ENCODE data around the gene TRIM37.
A peak's percentile ranks its signal among the peaks of the same experiment; 100 is the strongest.
"Not testable (repeated sequence)": the region's sequence is repeated elsewhere in the genome, so short reads cannot be mapped to it uniquely, and the experiment has no call there.

The TRIM37 gene

GRCh38 chr17:59111539-59111938 lies 4.9 kb upstream of the TRIM37 start:
- DNase-seq = no peak

- no peak for DNase-seq
Measured at GRCh38 chr17:59110973-59111372, 4.3 kb upstream of the TRIM37 start.

- DNase-seq = no peak
Measured at GRCh38 chr17:59108400-59109102, 1.9 kb upstream of the TRIM37 start.

- no peak for DNase-seq
Measured at GRCh38 chr17:59107306-59107670, 608 bp upstream of the TRIM37 start.

GRCh38 chr17:59105852-59106462 lies 723 bp downstream of the TRIM37 start:
- DNase-seq = peak; percentile 32

GRCh38 chr17:59101178-59101577 lies 5.5 kb downstream of the TRIM37 start:
- no peak for DNase-seq

GRCh38 chr17:59097876-59098275 lies 8.8 kb downstream of the TRIM37 start:
- DNase-seq = no peak

- no peak for DNase-seq
Measured at GRCh38 chr17:59094861-59095530, 11.7 kb downstream of the TRIM37 start.

GRCh38 chr17:59093702-59094231 lies 12.9 kb downstream of the TRIM37 start:
- no peak for DNase-seq

- DNase-seq = no peak
Measured at GRCh38 chr17:59093145-59093701, 13.5 kb downstream of the TRIM37 start.

GRCh38 chr17:59090593-59090992 lies 16.1 kb downstream of the TRIM37 start:
- DNase-seq = not testable (repeated sequence)

- no peak for DNase-seq
Measured at GRCh38 chr17:59084154-59084553, 22.5 kb downstream of the TRIM37 start.

- no peak for DNase-seq
Measured at GRCh38 chr17:59074494-59074893, 32.2 kb downstream of the TRIM37 start.

- DNase-seq = no peak
Measured at GRCh38 chr17:59073972-59074371, 32.7 kb downstream of the TRIM37 start.

- no peak for DNase-seq
Measured at GRCh38 chr17:59069856-59070255, 36.8 kb downstream of the TRIM37 start.

GRCh38 chr17:59067756-59068155 lies 38.9 kb downstream of the TRIM37 start:
- no peak for DNase-seq

- DNase-seq = no peak
Measured at GRCh38 chr17:59067340-59067739, 39.3 kb downstream of the TRIM37 start.

GRCh38 chr17:59062509-59062908 lies 44.2 kb downstream of the TRIM37 start:
- no peak for DNase-seq

- no peak for DNase-seq
Measured at GRCh38 chr17:59056857-59057256, 49.8 kb downstream of the TRIM37 start.

GRCh38 chr17:59049798-59050197 lies 56.9 kb downstream of the TRIM37 start:
- no peak for DNase-seq

- DNase-seq = no peak
Measured at GRCh38 chr17:59047616-59048015, 59.1 kb downstream of the TRIM37 start.

- no peak for DNase-seq
Measured at GRCh38 chr17:59046192-59046591, 60.5 kb downstream of the TRIM37 start.

GRCh38 chr17:59038734-59039133 lies 67.9 kb downstream of the TRIM37 start:
- DNase-seq = no peak

GRCh38 chr17:59037960-59038359 lies 68.7 kb downstream of the TRIM37 start:
- no peak for DNase-seq

All from NCI-H524 treated with DMSO at 0.1 percent for 48 hours (cell line).